Naive thymus-derived CD4-positive, alpha-beta T cell (primary cell): ENCODE results near the gene CNTN2. TPM values are rescaled to one million over a fixed set of nuclear protein-coding genes. Genes with fewer than 3 reads are reported as not detected.
A peak's percentile ranks its signal among the peaks of the same experiment; 100 is the strongest.

ENCODE experiments used
- ATAC-seq: fragments of 150-1000 bp; cut with Tn5 transposase; 2 replicates; pipeline ENCODE4 v1.10.0; 2021; ENCODE audit warnings: mild to moderate bottlenecking, moderate library complexity
- CTCF ChIA-PET: fragments of 350-600 bp; sonication (Branson Sonifier 250); formaldehyde crosslinking; loops from one replicate; lab custom pipeline; 2021; ENCODE audit warnings: antibody characterized with exemption; lab: Charles Lee
- POLR2A ChIA-PET: fragments of 350-600 bp; sonication (Branson Sonifier 250); formaldehyde crosslinking; loops from one replicate; lab custom pipeline; 2021; ENCODE audit warnings: antibody characterized with exemption, inconsistent platforms; lab: Charles Lee
- DNase-seq, 9 donors: peaks; one replicate each; pipeline versions ENCODE4 v3.0.0 to v3.0.0-alpha.2; 2020 to 2022; ENCODE audit warnings: mixed read lengths in 1 of 9
- H3K27ac ChIP-seq: one replicate; pipeline ENCODE4 v1.7.0; 2013; ENCODE audit warnings: mild to moderate bottlenecking, low read depth, low read length, moderate library complexity
- H3K27me3 ChIP-seq, 2 donors: one replicate each; pipeline ENCODE4 v1.7.0; 2013; ENCODE audit warnings: low read length in 2 of 2, mild to moderate bottlenecking in 2 of 2, moderate library complexity in 2 of 2; ENCODE audit not compliant: control insufficient read depth in 2 of 2, insufficient read depth in 2 of 2
- H3K36me3 ChIP-seq, 3 experiments: 1 replicate in 2 of 3; 2 replicates in 1 of 3; pipeline ENCODE4 v1.7.0; 2013; ENCODE audit warnings: low read length in 3 of 3, mild to moderate bottlenecking in 3 of 3, moderate library complexity in 1 of 3; ENCODE audit not compliant: insufficient read depth in 3 of 3, control insufficient read depth in 2 of 3
- H3K4me1 ChIP-seq, 2 donors: one replicate each; pipeline ENCODE4 v1.7.0; 2013; ENCODE audit warnings: low read length in 2 of 2, mild to moderate bottlenecking in 2 of 2, moderate library complexity in 1 of 2; ENCODE audit not compliant: control insufficient read depth in 2 of 2, insufficient read depth in 2 of 2
- H3K4me3 ChIP-seq: 2 replicates; pipeline ENCODE4 v1.7.0; 2013; ENCODE audit warnings: mild to moderate bottlenecking, low read length
- H3K9me3 ChIP-seq, 3 experiments: 1 replicate in 2 of 3; 2 replicates in 1 of 3; pipeline ENCODE4 v1.7.0; 2013; ENCODE audit warnings: low read length in 3 of 3; ENCODE audit not compliant: control insufficient read depth in 2 of 3
- H3K27ac Mint-ChIP-seq, 9 donors: one replicate each; pipeline ENCODE4 v1.8.0; 2020 to 2022; ENCODE audit warnings: mixed read lengths in 9 of 9, mild to moderate bottlenecking in 8 of 9, moderate library complexity in 5 of 9, inconsistent platforms in 2 of 9
- H3K27me3 Mint-ChIP-seq, 5 donors: one replicate each; pipeline ENCODE4 v1.8.0; 2021 to 2022; ENCODE audit warnings: mixed read lengths in 5 of 5, mild to moderate bottlenecking in 1 of 5
- H3K36me3 Mint-ChIP-seq, 5 donors: one replicate each; pipeline ENCODE4 v1.8.0; 2020 to 2022; ENCODE audit warnings: mixed read lengths in 5 of 5, mild to moderate bottlenecking in 3 of 5, inconsistent platforms in 1 of 5
- H3K4me1 Mint-ChIP-seq, 7 donors: one replicate each; pipeline ENCODE4 v1.8.0; 2020 to 2022; ENCODE audit warnings: mixed read lengths in 7 of 7, mild to moderate bottlenecking in 3 of 7, inconsistent platforms in 1 of 7
- H3K4me3 Mint-ChIP-seq, 10 donors: one replicate each; pipeline ENCODE4 v1.8.0; 2020 to 2022; ENCODE audit warnings: mild to moderate bottlenecking in 10 of 10, mixed read lengths in 10 of 10, moderate library complexity in 6 of 10, inconsistent platforms in 2 of 10
- H3K9me3 Mint-ChIP-seq, 11 donors: one replicate each; pipeline ENCODE4 v1.8.0; 2020 to 2022; ENCODE audit warnings: mixed read lengths in 11 of 11, mild to moderate bottlenecking in 4 of 11, inconsistent platforms in 1 of 11, moderate library complexity in 1 of 11
- intact Hi-C, 2 donors: fragments of 100-400 bp; cut with micrococcal nuclease; formaldehyde crosslinking; loops; one replicate each; pipeline ENCODE4 v1.15.1; 2023
- polyA plus RNA-seq, 2 donors: library from polyadenylated mRNA; unstranded; fragments of 300-500 nt; fragmentation: Illumina TruSeq; gene quantifications; one replicate each; pipeline ENCODE4 v1.2.3, GENCODE V29; 2021
- total RNA-seq, 6 experiments: library from RNA in 5 of 6; stranded (reverse) in 5 of 6; gene quantifications; 1 replicate in 5 of 6; 2 replicates in 1 of 6; pipeline ENCODE4 v1.2.3 and lab custom pipeline; 2021 to 2026

Gene CNTN2
- total and polyA plus RNA-seq, 7 experiments from 2014 or later = not detected

DNA sequence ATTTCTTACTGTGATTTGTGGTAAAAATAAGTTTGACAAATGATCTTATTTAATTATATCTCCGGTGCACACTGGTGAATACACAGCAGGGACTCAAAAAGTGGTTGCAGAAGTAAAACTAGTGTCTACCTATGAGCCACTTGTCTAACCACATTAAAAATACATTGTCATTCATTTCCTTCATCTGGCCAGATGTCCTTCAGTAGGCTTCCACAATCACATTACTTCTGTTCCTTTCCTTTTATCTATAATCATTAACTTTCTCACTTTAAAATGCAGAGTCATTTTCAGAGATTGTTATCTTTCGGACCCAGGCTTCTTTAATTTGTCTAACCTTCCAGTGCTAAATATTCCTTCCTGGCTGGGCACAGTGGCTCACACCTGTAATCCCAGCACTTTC is 75.7 kb downstream of the CNTN2 start:
- intact Hi-C loops = no loop called here
- Mint-ChIP-seq H3K4me3 (peak overlapping the region in 8 of 10 donors; percentile 2 to 96 (median 35)), H3K27me3 (no peaks in the 10 kb centered on the region), H3K4me1 (peaks cover 35 to 72% (median 66%) of the 10 kb centered on the region in 7 donors), H3K27ac (peak overlapping the region in 1 of 9 donors; percentile 75), H3K36me3 (peaks cover 0 to 12% (median 5%) of the 10 kb centered on the region in 5 donors), H3K9me3 (no peaks in the 10 kb centered on the region)
- CTCF ChIA-PET = no interaction called here
- no peak overlapping the region for H3K4me3 ChIP-seq
- DNase-seq (no peak), ATAC-seq (no peak)
- no peaks in the 10 kb centered on the region for H3K27me3 ChIP-seq
- H3K9me3 ChIP-seq = no peaks in the 10 kb centered on the region
- POLR2A ChIA-PET = no interaction called here
- H3K27ac ChIP-seq = no peak overlapping the region
- peaks cover 0 to 27% (median 6%) of the 10 kb centered on the region in 3 experiments for H3K36me3 ChIP-seq
- peaks cover 18 to 24% of the 10 kb centered on the region in 2 donors for H3K4me1 ChIP-seq

DNA sequence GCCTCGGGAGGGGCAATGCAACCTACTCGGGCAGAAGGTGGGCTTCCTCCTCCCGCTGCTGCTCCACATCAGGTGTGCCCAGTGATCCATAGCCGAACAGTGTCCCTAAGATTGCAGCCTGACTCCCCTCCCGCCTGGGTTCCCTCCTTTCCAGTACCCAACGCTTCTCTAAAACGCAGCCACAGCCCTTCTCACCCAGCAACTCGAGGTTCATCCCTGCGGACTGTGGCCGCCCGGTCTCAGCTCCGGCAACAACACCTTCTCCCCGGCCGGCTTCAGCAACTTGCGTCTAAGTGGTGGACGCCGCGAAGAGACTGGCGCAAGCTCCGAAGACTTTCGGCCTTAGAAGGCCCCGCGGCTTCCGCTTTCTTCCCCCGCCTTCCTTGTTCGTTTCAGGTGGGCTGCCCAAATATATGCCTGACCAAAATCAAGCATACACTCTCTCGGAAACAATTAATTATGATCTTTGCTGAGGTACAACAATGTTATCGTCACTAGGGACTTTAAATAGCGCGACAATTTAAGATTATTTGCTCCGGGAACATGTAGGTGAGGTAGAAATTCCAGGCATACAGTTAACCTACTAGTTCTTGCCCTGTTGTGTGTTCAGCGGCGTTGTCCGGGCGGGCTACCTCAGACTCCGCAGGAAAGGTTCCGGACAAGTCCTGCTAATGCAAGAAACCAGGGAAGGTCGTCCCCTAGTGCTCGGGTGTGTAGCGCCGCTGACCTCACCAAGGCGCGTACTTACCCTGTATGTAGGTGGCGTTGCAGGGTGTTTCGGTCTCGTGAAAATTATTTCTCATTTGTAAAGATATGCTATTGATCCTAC is 78.9 kb downstream of the CNTN2 start, which contains the start of gene RBBP5:
RBBP5 (minus strand) TSS at position 319 of the 829 bp plus-strand sequence; CDS start at position 214, 105 bp downstream.
- Histone ChIP-seq H3K4me3 (peak within 1 kb of the TSS; percentile 89), H3K36me3 (peaks cover 0 to 5% (median 0%) of the 10 kb centered on the region in 3 experiments), H3K4me1 (peaks cover 18 to 24% of the 10 kb centered on the region in 2 donors), H3K27ac (peak within 1 kb of the TSS; percentile 86), H3K9me3 (no peaks in the 10 kb centered on the region), H3K27me3 (no peaks in the 10 kb centered on the region)
- ChIA-PET POLR2A (interaction anchor here (0.6 to 2.4 kb wide), 12 partner anchors 9 to 691 kb away, joined by 3 to 11 read pairs (median 4); partner anchors contain the start of genes DSTYK, ELK4 and SLC41A1), CTCF (interaction anchor here (0.6 to 3.5 kb wide), 10 partner anchors 10 to 363 kb away, joined by 3 to 28 read pairs (median 3); no protein-coding TSS in a partner anchor)
- H3K36me3 Mint-ChIP-seq = peaks cover 0 to 12% (median 5%) of the 10 kb centered on the region in 5 donors
- H3K9me3 Mint-ChIP-seq = peaks cover 0 to 2% (median 0%) of the 10 kb centered on the region in 11 donors
- DNase-seq = peak; percentile 87 to 97 (median 93)
- H3K4me1 Mint-ChIP-seq = peaks cover 30 to 56% (median 51%) of the 10 kb centered on the region in 7 donors
- intact Hi-C loops = loop anchor here (1.0 to 10.0 kb wide), 16 partner anchors 19 to 1327 kb away; partner anchors contain the start of genes DSTYK (in 2 of the 2), ELK4 (in 1 of the 2), MDM4 (in 1 of the 2) and NUAK2 (in 1 of the 2)
- H3K27ac Mint-ChIP-seq = peak within 1 kb of the TSS; percentile 98 to 100 (median 99)
- H3K4me3 Mint-ChIP-seq = peak within 1 kb of the TSS; percentile 89 to 99 (median 96)
- ATAC-seq = peak; percentile 98
- no peaks in the 10 kb centered on the region for H3K27me3 Mint-ChIP-seq

DNA sequence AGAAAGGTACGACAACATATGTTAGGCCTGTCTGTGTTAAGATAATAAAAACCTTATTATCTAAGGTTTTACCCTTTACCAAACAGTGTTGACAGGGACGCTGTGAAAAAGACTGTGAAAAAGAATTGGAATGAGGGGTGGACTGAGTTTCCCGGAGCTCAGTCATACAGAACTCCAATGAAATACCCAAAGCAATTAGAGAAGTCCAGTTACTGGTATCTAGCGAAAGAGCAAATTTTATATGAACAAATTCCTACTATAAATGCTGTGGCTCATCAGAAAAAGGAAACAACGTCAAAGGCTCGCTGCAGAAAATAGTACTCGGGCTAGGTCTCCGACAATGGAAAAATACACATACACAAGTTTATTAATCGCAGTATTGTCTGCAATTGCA is 79.5 kb downstream of the CNTN2 start:
- H3K36me3 Mint-ChIP-seq = peaks cover 0 to 12% (median 5%) of the 10 kb centered on the region in 5 donors
- H3K9me3 Mint-ChIP-seq = peaks cover 0 to 2% (median 0%) of the 10 kb centered on the region in 11 donors
- peaks cover 0 to 5% (median 0%) of the 10 kb centered on the region in 3 experiments for H3K36me3 ChIP-seq
- ChIA-PET POLR2A (interaction anchor here (0.8 to 2.4 kb wide), 8 partner anchors 13 to 89 kb away, joined by 3 to 11 read pairs (median 6); partner anchors contain the start of gene DSTYK), CTCF (interaction anchor here (0.7 to 3.5 kb wide), 8 partner anchors 14 to 510 kb away, joined by 3 to 28 read pairs (median 4); no protein-coding TSS in a partner anchor)
- H3K27ac Mint-ChIP-seq = peak overlapping the region; percentile 98 to 100 (median 99)
- intact Hi-C loops = loop anchor here (1.0 to 10.0 kb wide), 15 partner anchors 19 to 1327 kb away; partner anchors contain the start of genes DSTYK (in 2 of the 2), ELK4 (in 1 of the 2), MDM4 (in 1 of the 2) and NUAK2 (in 1 of the 2)
- H3K27ac ChIP-seq = peak overlapping the region; percentile 86
- H3K27me3 Mint-ChIP-seq = no peaks in the 10 kb centered on the region
- H3K4me3 Mint-ChIP-seq = peak overlapping the region; percentile 89 to 99 (median 96)
- no peaks in the 10 kb centered on the region for H3K27me3 ChIP-seq
- peaks cover 28 to 56% (median 50%) of the 10 kb centered on the region in 7 donors for H3K4me1 Mint-ChIP-seq
- ATAC-seq = no peak
- peak overlapping the region; percentile 89 for H3K4me3 ChIP-seq
- H3K4me1 ChIP-seq = peaks cover 18 to 24% of the 10 kb centered on the region in 2 donors
- DNase-seq = no peak
- H3K9me3 ChIP-seq = no peaks in the 10 kb centered on the region

DNA sequence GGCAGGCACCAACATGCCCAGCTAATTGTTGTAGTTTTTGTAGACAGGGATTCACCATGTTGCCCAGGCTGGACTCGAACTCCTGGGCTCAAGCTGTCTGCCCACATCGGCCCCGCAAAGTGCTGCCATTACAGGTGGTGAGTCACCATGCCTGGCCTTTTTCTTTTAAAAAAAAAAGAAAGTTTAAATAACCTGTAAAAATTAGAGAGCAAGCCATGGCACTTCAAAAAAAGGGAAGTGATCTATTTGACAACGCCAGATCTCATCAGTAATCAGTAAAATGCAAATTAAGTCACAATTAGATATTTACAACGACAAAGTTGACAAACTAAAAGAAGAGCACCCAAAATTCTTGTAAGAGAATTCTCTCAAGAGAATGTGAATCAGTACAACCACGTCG is 81.7 kb downstream of the CNTN2 start:
- Mint-ChIP-seq H3K27me3 (no peaks in the 10 kb centered on the region), H3K9me3 (peaks cover 0 to 2% (median 0%) of the 10 kb centered on the region in 11 donors), H3K27ac (peak overlapping the region in 2 of 9 donors; percentile 10 to 34), H3K4me3 (no peak overlapping the region), H3K4me1 (peaks cover 18 to 39% (median 33%) of the 10 kb centered on the region in 7 donors), H3K36me3 (peaks cover 0 to 5% (median 2%) of the 10 kb centered on the region in 5 donors)
- no peak overlapping the region for H3K27ac ChIP-seq
- CTCF ChIA-PET = no interaction called here
- POLR2A ChIA-PET = no interaction called here
- peaks cover 0 to 5% (median 0%) of the 10 kb centered on the region in 3 experiments for H3K36me3 ChIP-seq
- intact Hi-C loops = loop anchor here (5.0 to 10.0 kb wide), 5 partner anchors 198 to 710 kb away; partner anchors contain the start of genes MDM4 (in 1 of the 2), NUAK2 (in 1 of the 2), PPP1R15B (in 1 of the 2) and RAB29 (in 1 of the 2)
- DNase-seq (no peak), ATAC-seq (no peak)
- peaks cover 18 to 24% of the 10 kb centered on the region in 2 donors for H3K4me1 ChIP-seq
- H3K9me3 ChIP-seq = no peaks in the 10 kb centered on the region
- H3K4me3 ChIP-seq = no peak overlapping the region
- no peaks in the 10 kb centered on the region for H3K27me3 ChIP-seq

DNA sequence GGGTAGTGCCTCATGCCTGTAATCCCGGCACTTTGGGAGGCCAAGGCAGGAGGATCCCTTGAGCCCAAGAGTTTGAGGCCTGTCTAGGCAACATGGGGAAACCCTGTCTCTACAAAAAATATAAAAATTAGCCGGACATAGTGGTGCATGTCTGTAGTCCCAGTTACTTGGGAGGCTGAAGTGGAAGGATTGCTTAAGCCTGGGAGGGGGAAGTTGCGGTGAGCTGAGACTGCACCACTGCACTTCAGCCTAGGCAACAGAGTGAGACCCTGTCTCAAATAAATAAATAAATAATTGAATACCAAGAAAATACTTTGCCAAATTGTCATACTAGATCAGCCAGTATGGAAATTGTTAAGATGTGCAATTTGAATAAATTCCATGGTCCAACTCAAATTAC is 84.6 kb downstream of the CNTN2 start:
- no peaks in the 10 kb centered on the region for H3K36me3 ChIP-seq
- Mint-ChIP-seq H3K4me3 (peak overlapping the region in 1 of 10 donors; percentile 26), H3K9me3 (peaks cover 0 to 2% (median 0%) of the 10 kb centered on the region in 11 donors), H3K27me3 (no peaks in the 10 kb centered on the region), H3K4me1 (peaks cover 2 to 9% (median 9%) of the 10 kb centered on the region in 7 donors), H3K27ac (no peak overlapping the region), H3K36me3 (no peaks in the 10 kb centered on the region)
- ATAC-seq (no peak), DNase-seq (no peak)
- POLR2A ChIA-PET = no interaction called here
- CTCF ChIA-PET = no interaction called here
- no peak overlapping the region for H3K4me3 ChIP-seq
- no peaks in the 10 kb centered on the region for H3K9me3 ChIP-seq
- no peak overlapping the region for H3K27ac ChIP-seq
- intact Hi-C loops = loop anchor here (10.0 kb wide), 2 partner anchors 647 to 713 kb away; partner anchors contain the start of genes PPP1R15B (in 1 of the 2) and RAB29 (in 1 of the 2)
- no peaks in the 10 kb centered on the region for H3K27me3 ChIP-seq
- H3K4me1 ChIP-seq = peaks cover 4 to 5% of the 10 kb centered on the region in 2 donors
